ENCODE data around the gene UST.

DNA sequence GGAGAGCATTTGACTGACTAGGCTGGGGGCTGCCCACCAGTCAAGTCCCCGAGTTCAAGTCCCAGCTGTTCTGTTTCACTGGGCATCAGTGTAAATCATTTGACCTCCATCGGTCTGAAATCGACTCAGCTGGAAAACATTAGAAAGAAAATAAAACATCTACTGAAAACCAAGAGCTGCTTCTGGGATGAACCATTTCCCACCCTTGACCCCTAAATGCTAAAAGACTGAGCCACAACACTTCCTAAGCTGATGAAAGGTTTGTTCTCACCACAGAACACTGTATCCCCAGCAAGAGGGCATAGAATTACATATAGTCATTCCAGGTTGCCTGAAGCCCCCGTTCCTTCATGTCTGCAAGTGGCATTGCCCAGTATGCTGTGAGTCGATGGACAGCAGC, 333.7 kb downstream of the UST start:
- no peak for TF ChIP-seq CHD4 (IDR thresholded peaks at IDR 0.05; ENCODE audit: insufficient read depth, insufficient replicate concordance, low read depth, low read length, poor library complexity, severe bottlenecking)
- no peak for TF ChIP-seq SMAD4 (CRISPR knock-in tag; conservative IDR thresholded peaks at IDR 0.05)
- no peak for TF ChIP-seq ZNF41 (CRISPR knock-in tag; conservative IDR thresholded peaks at IDR 0.05)
- TF ChIP-seq SMC3 (conservative IDR thresholded peaks at IDR 0.05; ENCODE audit: insufficient read depth, low read depth, low read length), result no peak
- no peak for TF ChIP-seq IFI16 (CRISPR knock-in tag; IDR thresholded peaks at IDR 0.05)
- TF ChIP-seq RFX1 (IDR thresholded peaks at IDR 0.05), result no peak
- no peak for TF ChIP-seq ERF (CRISPR knock-in tag; IDR thresholded peaks at IDR 0.05)
- no peak for TF ChIP-seq SIN3A (IDR thresholded peaks at IDR 0.05; ENCODE audit: borderline replicate concordance in 2 of 2, control insufficient read depth in 1 of 2, low read depth in 2 of 2, low read length in 2 of 2)
- TF ChIP-seq, protein P1, sequence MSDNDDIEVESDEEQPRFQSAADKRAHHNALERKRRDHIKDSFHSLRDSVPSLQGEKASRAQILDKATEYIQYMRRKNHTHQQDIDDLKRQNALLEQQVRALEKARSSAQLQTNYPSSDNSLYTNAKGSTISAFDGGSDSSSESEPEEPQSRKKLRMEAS (CRISPR knock-in tag; IDR thresholded peaks at IDR 0.05), result no peak
- no peak for TF ChIP-seq SRF (CRISPR knock-in tag; IDR thresholded peaks at IDR 0.05)
- TF ChIP-seq MYNN (IDR thresholded peaks at IDR 0.05), result no peak
- TF ChIP-seq MYNN (CRISPR knock-in tag; IDR thresholded peaks at IDR 0.05), result no peak
- TF ChIP-seq JUND (IDR thresholded peaks at IDR 0.05; ENCODE audit: borderline replicate concordance, low read depth, low read length), result no peak
- no peak for TF ChIP-seq JUND (tag; IDR thresholded peaks at IDR 0.05; ENCODE audit: borderline replicate concordance, low read depth, low read length)
- TF ChIP-seq PHF20 (IDR thresholded peaks at IDR 0.05; ENCODE audit: partially characterized antibody), result no peak
